ENCODE measurements around the gene TMEM255B.
A peak's percentile ranks its signal among the peaks of the same experiment; 100 is the strongest.

The TMEM255B gene

DNA sequence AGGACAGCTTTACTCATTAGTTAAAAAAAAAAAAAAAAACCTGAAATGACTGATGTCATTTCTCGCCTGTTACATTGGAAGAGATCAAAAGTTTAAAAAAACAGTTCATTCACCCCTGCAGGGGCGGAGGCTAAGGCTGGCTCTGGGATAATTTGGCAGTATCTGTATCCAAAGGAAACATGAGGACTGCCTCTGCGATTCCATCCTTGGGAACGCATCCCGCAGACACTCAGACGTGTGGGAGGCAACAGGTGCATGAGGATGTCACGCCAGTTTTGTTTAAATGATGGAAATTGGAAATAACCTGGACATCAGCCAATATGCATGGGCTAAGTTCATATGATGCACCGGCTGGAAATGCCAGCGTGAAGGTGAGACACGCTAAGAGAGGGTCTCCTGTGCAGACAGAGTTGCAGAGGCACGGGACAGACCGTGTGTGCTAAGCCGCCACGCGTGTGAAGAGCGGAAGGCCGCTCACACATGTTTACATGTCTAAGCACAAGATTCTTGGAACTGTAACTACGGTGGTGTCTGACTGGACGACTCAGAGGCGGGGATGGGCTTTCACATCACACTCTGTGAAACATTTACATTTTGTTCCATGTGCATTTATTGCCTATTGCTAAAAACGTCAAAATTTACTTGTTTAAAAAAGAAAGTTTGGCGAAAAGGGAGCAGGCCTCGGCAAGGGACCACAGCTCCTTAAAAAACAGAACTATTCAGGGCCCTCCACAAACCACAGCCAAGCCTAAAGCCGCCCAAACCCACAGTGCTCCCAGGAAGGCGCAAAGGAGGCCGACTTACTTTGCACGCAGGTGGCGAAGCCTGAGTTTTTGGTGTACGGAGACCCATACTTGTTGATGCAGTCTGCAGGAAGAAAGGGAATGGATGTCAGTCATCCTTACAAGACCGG, 87.0 kb downstream of the TMEM255B start:
- DNase-seq, result no peak

DNA sequence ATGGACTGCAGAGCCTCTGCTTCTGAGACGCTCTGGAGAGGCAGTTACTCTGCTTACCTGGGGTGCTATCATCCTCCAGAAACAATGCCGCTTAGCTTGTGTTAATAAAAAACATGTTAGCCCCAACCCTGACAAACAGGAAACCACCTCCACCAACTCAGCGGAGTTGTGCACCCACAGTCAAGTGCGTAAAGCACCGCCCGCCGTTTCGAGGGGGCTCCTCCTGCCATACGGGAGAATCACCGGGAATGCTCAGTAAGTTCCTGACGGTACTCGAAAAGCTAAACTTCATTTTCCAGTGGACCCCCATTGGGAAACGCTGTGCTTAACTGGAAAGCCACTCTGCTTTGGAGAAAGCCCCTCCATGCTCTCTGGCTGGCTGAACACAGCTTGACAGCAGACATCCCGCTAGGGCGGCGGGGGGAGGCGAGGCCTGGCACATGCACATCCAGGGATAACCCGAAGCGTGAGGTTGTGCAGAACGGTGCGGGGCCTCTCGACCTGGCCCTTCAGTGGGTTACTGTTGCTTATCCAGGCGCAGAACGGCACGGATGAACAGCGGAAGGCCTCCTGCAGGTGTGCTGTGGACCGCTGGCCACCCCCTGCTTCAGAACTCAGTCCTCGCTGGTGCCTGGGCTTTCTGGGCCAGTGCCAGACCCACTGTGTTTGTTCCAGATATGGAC, 87.8 kb downstream of the TMEM255B start:
- DNase-seq, result no peak

DNA sequence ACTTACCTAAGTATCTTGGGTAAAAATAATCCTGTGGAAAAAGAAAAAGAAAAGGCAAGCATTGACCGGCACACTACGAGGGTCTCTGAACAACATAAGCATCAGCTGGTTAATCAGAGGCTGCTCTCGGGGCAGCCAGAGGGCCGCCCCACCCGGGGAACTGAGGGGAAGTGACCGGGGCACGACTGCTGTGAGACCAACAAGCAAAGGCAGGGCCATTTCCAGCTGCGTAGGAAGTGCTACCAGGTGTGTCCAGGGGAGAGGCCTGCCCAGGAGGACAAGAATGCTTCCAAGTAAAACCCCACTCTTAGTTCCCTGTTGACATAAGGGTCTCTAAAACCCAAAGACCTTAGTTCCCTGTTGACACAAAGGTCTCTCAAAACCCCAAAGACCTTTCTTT, 89.0 kb downstream of the TMEM255B start:
- DNase-seq, result no peak

DNA sequence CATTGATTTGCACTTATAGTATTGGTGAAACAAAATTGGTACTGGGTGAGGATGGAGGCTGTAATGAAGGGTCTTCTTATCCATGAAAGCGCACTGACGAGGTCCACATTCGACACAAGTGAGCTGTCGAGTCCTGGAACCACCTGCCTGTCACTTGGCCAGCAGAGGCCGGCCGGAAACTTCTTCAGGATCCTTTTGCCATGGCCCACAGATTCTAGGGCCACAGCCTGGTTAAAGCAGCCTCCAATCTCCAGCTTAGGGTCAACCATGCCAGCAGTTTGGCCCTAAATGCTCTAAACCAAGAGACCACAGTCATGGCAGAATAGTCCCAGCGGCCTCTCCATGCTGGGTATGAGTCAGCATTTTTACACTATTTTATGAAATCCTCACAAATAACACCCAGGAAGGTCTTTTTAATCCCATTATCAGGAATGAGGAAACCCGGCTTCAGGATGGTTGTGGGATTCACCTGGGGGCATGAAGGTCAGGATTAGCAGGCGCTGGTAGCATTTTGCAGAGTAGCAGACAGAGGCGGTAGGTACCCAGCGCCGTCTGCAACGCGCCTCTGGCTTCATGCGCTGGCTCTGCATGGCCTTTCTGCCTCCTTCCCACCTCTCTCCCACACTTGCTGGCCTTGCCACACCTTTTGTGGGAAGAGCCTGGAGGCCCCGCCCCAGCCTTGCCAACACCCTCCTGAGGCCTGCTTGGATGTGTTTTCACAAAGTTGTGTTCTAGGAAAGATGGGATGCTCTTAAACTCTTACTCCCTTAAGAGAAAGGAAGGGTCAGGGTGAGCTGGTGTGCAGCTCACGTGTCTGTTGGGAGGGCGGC, 89.6 kb downstream of the TMEM255B start:
- DNase-seq, result no peak

DNA sequence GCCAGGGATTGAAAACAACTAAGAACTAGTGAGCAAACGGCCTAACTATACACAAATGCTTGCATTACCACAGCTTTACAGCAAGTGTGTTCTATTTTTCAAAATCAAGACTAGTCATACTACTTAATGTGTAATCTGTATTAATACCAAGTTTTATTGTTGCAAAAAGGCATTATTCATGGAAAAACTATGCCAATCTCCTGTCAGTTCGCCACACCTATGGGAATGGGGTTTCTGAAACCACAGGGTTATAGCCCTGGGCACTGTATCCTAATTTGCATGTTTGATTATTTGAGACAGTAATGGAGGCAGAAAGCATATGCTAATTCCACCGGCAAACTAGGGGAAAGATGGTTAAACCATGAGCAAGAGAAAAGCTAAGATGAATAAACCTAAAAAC, 90.5 kb downstream of the TMEM255B start:
- DNase-seq, result no peak

DNA sequence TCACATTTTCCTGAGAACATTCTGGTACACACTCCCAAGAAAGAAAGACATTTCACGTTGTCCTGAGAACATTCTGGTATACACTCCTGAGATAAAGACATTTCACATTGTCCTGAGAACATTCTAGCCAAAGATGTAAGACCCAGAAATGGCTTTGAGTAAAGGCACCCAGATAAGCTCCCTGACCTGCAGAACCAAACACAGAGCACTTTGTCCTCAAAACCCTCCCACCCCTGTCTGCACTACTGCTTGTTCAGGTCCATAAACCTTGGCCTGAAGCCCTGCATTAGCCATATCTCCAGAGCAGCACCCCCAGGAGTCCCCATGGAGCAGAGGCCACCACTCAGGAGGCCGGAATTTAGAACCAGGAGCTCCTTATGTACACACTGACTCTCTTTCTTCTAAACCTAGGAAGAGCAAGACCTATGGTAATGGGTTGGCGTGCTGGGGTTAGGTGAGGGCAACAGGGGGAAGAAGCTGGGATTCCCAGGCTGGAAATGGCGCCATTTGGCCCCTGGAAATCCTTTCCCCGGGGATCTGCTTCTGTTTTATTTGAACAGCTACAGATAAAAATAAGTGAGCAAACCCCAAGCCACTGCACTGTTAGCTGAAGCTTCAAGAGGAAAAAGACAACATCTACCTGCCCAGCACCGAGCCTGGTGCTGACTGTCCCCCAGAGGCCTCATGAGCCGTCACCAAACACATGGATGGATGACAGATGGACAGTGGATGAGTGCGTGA, 91.1 kb downstream of the TMEM255B start:
- DNase-seq, result no peak

DNA sequence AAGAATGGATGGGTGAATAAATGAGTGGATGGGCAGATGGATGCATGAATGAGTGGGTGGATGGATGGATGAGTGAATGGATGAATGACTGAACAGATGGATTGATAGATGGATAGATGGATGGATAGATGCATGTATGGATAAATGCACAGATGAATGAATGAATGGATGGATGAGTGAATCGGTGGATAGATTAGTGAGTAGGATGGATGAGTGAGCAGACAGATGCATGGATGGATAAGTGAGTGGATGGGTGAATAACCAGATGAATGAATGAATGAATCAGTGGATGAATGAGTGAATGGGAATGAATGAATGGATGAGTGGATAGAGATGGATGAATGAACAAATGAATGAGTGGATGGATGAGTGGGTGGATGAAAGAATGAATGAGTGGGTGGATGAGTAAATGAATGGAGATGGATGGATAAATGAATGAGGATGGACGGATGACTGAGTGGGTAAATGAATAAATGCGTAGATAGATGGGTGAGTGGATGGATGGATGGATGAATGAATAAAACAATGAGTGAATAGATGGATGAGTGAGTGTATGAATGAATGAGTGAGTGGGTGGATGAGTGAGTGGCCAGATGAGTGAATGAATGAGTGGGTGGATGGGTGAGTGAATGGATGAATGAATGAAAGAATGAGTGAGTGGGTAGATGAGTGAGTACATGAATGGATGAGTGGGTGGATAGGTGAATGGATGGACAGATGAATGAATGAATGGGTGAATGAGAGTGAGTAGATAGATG, 91.9 kb downstream of the TMEM255B start:
- DNase-seq, result no peak

DNA sequence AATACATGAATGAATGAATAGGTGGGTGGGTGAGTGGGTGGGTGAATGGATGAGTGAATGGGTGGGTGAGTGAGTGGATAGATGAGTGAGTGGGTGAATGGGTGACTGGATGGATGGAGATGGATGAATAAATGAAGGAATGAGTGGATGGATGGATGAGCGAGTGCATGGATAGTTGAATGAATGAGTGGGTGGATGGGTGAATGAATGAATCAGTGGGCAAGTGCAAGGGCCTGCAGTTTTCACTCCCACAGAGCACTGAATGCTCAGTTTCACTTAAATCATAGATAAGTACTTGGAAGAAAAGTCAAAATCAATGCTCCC, 92.4 kb downstream of the TMEM255B start:
- DNase-seq, result no peak

DNA sequence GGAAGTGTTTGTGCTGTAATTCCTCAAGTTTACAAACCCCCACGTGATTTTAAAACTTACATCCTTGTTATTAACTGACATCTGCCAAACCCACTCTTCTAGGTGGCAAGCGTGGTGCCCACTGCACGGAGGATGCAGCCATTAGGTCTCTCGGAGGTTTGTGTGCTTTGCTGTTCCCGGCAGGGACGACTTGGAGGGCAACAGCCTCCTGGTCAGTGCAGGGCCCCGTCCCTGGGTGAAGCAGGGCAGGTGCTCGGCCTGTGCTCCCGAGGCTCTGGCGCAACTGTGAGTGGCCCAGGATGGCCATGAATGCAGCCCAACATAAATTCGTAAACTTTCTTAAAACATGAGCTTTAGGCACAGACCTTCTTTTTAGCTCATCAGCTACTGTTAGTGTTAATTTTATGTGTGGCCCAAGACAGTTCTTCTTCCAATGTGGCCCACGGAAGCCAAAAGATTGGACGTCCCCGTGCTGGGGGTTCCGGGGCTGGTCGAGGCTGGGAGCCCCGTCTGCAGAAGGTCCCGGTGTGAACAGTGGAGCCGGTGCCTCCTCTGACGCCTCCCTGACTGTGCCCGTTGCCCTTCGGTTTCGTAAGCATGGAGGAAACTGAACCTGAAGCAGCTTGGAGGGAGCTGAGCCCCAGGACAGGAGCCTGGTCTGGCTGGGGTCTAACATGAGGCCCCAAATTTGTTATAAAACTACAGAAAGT, 93.0 kb downstream of the TMEM255B start:
- no peak for DNase-seq

DNA sequence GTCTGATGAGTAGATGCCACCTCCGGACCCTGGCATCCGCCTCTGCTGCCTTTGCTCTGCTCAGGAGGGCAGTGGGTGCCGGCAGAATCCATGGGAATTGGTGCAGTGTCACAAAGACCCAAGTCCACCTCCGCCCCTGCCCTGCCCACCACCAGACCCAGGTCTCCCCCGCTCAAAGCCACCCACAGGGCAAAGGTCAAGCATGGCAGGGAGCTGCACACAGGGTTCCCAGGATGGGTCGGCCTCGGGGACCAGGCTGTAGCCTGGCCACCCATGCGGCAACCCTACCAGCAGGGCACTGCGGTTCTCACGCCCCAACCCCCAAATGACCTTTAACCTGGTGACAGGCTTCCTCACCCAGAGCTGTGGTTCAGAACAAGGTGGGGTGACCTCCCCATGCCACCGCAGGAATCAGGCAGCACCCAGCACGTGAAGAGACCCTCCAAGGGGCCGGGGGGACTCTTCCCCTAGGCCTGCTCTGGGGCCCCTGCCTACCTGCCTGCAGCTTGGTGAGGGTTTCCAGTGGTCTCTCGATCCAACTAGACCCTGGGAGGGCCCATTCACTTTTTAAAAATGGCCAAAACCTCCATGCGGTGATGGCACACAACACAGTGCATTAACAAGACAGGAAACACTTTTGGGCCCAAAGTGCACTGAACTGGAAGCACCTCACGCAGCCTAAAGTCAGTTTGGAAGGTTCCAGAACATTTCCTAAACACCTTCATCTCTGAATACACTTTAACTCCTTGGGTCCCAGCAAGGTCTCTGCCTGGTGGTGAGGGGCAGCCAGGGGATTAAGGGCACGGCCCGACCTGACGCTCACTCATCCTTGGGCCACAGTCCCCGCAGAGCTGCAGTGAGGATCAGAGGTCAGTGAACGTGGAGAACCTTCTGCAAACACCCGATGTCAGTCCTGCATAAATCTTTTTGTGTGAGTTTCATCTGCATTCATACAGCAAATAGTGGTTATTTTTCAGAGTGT, 93.8 kb downstream of the TMEM255B start:
- DNase-seq, result no peak

DNA sequence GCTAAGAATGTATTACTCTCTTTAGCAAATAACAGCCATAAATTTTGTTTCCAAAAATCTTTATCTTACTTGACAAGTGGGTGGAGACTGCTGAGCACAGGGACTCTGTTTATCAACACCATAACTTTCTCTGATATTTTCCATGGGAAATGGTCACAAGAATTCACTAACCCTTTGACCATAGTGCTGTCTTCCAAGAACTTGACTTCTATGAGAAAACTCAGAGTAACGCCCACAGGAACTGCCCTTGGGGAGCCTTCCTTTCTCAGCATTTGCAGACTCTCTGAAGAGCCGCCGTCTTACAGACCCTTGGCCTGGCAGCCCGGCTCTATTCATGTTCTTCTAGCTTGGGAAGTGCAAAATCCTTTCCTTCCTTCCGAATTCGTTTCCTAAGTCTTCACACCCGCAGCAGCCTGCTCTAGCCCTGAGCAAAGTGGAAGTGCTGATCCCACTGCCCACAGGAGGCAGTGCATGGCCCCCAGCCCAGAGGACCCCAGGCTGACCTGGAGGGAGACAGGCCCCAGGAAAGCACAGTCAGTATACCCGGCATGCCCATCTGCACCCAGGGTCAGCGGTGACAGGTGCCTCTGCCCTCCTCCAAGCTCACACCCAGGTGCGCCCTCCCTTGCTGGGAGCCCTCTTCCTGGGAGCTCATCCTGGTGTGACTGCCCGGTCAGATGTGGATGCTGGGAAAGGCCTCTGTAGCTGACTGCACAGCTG, 94.7 kb downstream of the TMEM255B start:
- no peak for DNase-seq

DNA sequence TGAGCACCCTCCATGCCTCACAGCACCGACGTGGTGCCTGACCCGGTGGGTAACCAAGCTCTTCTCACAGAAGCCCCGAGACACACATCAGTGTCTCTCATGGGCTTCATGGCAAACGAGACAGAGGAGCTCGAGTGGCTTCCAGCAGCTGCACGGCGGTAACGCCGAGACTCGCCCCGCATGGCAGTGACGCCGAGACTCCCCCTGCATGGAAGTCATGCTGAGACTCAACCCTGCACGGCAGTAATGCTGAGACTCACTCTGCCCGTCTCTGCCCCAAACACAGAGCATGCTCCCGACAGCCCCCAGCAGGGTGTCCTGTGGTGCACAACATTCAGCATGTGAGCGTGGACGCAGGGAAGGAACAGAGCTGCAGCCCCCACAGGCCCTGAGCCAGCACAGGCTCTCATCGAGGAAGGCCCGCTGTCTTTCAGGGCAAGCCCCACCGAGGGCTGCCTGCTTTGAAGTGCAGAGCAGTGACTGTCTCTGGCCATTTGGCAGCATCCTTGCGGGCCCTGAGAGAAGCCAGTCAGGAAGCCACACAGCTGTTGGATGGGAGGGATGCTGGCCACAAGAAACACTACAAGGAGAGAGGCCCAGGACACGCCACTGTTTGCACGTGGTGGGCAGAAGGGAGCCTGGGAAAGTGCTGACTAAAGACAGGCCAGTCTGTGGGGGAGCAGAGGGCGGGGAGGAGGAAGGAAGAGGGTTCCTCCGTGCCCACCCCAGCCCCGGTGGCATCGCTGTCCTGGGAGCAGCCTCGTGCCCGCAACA, 95.4 kb downstream of the TMEM255B start:
- peak in 20 of 56 donors; percentile 18 to 62 (median 41) for DNase-seq

DNA sequence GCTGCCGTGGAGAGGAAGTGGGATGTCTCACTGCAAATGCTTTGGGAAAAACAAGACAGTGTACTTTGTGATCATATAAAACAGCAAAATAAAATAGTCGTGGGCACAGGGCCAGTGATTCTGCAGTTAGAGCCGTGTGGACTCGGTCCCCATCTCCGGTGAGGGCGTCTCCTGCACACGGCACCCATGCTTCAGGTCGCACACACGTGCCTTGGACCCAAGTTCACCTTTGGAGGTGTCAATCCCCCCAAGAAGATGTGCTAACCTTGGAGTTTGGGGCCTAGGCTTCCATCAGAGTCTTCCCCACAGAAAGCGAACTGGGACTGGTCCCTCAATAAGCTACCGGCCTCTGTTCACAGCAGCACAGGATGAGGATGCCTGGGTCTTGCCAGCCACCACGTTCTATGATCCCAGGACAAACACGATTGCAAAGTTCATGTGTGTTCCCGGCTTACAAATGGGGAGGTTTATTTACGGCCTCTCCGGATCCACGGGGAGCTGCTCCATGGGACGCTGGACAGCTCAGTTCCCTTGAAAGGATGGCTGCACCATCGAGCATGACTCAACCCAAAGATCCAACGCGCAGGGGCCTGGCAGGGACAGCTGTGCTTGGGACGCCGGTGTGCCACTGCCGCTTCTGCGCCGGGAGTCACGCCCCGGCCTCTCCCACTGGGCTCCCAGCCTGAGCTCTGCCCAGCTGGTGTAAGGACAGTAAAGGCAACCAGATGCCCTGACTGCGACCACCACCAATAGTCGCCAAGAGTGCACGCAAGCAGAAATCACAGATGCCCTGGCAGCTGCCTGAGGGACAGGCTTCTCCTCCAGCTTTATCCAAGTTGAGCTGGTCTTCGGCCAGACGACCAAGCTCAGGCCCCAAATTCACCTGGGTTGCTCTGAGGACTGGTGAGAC, 96.2 kb downstream of the TMEM255B start:
- DNase-seq, result peak in 3 of 56 donors; percentile 21 to 77 (median 38)

DNA sequence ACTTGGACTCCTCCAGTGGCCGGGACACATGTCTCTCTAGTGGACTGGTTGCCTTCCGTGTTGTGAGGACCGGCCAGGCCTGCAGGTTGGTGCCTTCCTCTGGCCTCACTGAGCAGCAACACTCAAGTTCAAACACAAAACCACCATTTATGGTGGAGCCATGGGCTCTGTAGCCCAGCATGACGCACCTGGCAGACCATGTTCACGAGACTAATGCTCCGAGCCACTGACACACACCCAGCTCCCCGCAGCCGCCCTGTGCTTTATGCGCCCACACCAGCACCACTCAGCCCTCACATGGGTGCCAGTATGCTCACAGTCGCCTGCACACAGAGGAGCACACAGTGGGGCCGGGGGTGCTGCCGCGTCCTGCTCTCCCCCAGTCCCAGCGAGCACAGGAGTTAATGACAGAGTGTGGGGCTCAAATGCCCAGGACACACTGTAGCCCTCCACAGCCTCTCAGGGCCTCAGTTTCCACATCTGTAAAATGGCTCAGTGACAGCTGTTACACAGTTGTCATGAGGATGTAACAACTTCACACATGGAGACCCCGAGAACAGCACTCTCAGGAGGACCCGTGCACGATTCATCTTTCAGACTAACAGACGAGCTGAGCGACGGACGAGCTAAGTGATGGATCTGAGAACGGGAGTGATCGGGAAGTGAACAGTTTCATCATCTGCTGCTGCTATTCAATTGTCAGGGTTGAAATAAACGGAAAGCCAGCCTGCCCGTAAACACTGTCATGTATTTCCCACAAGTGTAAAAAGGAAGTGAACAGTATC, 97.1 kb downstream of the TMEM255B start:
- DNase-seq, result no peak

DNA sequence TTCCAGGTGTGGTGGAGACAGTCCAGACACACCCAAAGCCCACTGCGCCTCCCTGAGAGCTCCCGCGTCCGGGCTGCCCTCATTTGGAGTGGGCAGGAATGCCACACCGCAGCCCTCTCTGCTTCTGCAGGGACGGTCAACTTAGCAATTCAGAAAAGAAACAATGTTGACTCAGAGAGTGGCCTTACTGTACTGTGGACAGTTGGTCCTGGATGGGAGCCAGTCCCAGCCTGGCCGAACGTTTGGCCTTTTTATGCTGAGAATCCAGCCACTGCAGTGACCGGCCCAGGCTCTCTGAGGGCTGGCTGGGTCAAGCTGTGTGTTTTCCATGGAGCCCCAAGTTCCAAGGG, 97.7 kb downstream of the TMEM255B start:
- DNase-seq, result peak in 2 of 56 donors; percentile 10 to 48
